Omental fat pad (tissue), 4 donors: ENCODE data around the gene SYPL1. TPM values are rescaled to one million over a fixed set of nuclear protein-coding genes. Genes with fewer than 3 reads are reported as not detected.

Experiments
- ATAC-seq: fragments of 150-250 bp; one replicate; pipeline ENCODE4 v1.9.1; 2016; ENCODE audit warnings: mild to moderate bottlenecking, moderate library complexity; ENCODE audit not compliant: low FRiP score
- DNase-seq: peaks from one replicate; pipeline ENCODE4 v3.0.0-alpha.2; 2019; ENCODE audit warnings: low spot score
- CTCF ChIP-seq, 3 donors: fragments of 450-650 bp; IDR thresholded peaks; one replicate each; pipeline ENCODE4 v1.5.1; 2016 to 2017; ENCODE audit warnings: antibody characterized with exemption in 3 of 3, mild to moderate bottlenecking in 3 of 3, moderate library complexity in 2 of 3
- total RNA-seq, 4 donors: library from RNA; depleted of rRNA; stranded (reverse); fragments of >200 nt; gene quantifications; one replicate each; pipeline ENCODE4 v1.1.0, GENCODE V29; 2016

The SYPL1 gene
- total RNA-seq, 4 donors from 2014 or later: 61.5 to 120 (median 70.6) TPM

DNA sequence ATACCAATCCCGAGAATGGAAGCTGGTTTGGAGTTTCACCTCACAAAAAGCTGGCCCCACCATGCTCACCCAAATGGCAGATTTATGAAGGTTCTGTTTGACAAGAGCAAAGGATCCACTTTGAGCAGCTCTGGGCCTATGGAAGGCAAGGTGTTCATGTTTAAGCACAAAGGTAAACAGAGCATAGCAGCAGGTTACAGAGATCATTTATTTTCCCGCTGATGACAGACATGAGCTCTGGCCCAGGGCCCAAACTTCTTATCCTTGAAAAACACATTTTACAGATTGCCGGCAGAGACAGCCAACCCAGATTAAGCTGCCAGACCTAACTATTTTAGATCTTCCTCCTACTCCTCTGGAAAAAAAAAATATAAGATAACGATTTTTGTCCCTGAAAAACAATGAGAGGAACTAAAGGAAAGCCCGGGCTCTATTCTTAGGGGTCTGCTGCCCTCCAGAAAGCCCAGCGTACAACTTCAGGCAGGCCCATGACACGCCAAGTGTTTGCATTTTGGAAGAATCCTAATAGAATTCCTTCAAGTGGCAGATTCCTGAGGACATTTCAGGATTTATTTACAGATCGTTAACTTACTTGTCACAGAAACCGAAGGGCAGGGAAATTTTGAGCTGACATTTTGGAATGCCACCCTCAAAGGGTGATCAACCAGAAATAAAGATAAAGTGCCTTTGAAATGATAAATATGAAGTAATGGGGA is 40.0 kb downstream of the SYPL1 start:
- DNase-seq (no peak), ATAC-seq (no peak)
- TF ChIP-seq CTCF (IDR thresholded peaks at IDR 0.05): no peak

DNA sequence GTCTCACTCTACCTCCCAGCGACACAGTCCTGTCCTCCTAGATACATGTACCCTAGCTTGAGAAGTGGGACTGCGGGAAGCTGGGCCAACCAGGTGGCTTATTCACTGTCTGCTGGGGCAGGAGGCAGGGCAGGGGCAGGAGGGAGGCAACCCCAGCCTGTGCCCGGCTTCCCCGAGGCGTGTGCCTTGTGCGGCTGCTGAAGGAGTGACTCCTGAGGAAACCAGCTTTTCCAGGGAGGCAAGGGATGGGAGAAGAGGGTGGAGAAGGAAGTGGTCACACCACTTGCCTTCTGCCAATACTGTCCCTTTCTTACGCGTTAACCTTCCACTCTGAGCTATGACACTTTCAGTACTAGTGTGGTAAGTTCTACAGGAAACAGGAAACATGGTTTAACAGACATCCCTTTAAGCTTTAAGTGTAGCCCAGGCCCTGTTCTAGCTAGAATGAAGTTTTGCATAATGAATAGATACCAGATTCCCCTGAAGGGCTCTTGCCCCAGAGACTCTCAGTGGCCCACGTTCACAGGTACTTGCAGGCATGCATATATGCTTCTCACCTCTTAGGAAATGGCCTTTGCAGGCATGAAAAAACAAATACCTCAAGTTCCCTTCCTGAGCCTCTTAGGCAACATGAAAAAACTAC is 40.6 kb downstream of the SYPL1 start:
- TF ChIP-seq CTCF (IDR thresholded peaks at IDR 0.05): no peak
- DNase-seq (no peak), ATAC-seq (peak; percentile 16)

- DNase-seq: no peak
- no peak for ATAC-seq
- TF ChIP-seq CTCF (IDR thresholded peaks at IDR 0.05): no peak
Measured at GRCh38 chr7:106070567-106071254, 41.4 kb downstream of the SYPL1 start.

GRCh38 chr7:106070201-106070551 is 41.9 kb downstream of the SYPL1 start:
- DNase-seq: no peak
- no peak for TF ChIP-seq CTCF (IDR thresholded peaks at IDR 0.05)
- no peak for ATAC-seq

DNA sequence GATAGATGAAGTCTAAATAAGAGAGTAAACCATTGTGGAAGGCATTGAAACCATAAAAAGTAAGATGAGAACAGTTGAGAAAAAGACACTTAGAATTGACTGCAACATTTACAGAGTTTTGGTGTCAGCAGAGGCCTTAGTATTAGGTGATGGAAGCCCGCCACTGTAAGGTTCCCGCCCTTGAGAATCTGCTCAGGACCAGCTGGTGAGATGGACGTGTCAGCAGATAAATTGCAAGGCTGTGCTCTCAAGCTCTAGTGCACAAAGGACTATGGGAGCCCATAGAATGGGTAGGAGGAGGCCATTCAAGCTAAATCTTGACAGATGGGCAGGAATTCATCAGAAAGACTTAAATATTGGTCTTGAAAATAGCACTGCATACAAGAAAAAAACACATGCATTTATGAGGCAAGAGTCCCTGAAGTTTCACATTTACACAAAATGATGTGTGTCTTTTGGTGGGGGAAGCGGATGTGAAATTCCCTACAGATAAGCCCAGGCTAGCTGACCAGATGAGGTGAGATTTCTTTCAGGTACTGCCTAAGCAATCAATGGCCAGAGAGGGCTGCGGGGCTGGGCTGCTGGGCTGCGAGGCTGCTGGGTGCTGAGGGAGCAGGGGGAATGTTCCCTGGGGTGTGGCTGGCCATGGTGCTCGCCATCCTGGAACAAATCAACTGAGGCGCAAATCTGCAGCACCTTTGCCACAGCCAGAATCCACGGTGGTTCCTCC is 42.5 kb downstream of the SYPL1 start:
- DNase-seq (no peak), ATAC-seq (no peak)
- no peak for TF ChIP-seq CTCF (IDR thresholded peaks at IDR 0.05)

- DNase-seq (no peak), ATAC-seq (no peak)
- no peak for TF ChIP-seq CTCF (IDR thresholded peaks at IDR 0.05)
Measured at GRCh38 chr7:106068986-106069385, 43.1 kb downstream of the SYPL1 start.
